Fibroblast of peridontal ligament (primary cell): ENCODE measurements around the gene ERCC3.
A peak's percentile ranks its signal among the peaks of the same experiment; 100 is the strongest.
"Not testable (repeated sequence)": the region's sequence is repeated elsewhere in the genome, so short reads cannot be mapped to it uniquely, and the experiment has no call there.

Experiments
- DNase-seq: peaks from one replicate; pipeline ENCODE4 v3.0.0-alpha.2; 2010; ENCODE audit errors: extremely low read depth

Gene ERCC3

GRCh38 chr2:127226132-127226519 lies 67.8 kb downstream of the ERCC3 start:
- DNase-seq, result no peak

GRCh38 chr2:127225186-127225960 lies 68.6 kb downstream of the ERCC3 start:
- DNase-seq, result peak; percentile 11

GRCh38 chr2:127224135-127224534 lies 69.8 kb downstream of the ERCC3 start:
- not testable (repeated sequence) for DNase-seq

GRCh38 chr2:127220768-127221527 lies 73.0 kb downstream of the ERCC3 start:
- peak; percentile 8 for DNase-seq

GRCh38 chr2:127220102-127220767 lies 73.7 kb downstream of the ERCC3 start, which contains the start of gene CYP27C1:
CYP27C1 (minus strand) TSS chr2:127220299; CDS start chr2:127220270, 29 bp downstream.
- DNase-seq, result peak; percentile 13

- DNase-seq, result no peak
These were observed 74.5 kb downstream of the ERCC3 start for GRCh38 chr2:127219171-127220070.

GRCh38 chr2:127218812-127219170 lies 75.2 kb downstream of the ERCC3 start:
- no peak for DNase-seq

GRCh38 chr2:127217470-127218325 lies 76.2 kb downstream of the ERCC3 start:
- no peak for DNase-seq

- DNase-seq, result no peak
These were observed 77.4 kb downstream of the ERCC3 start for GRCh38 chr2:127216593-127216992.

- DNase-seq, result no peak
These were observed 77.8 kb downstream of the ERCC3 start for GRCh38 chr2:127216095-127216494.

GRCh38 chr2:127214201-127214600 lies 79.7 kb downstream of the ERCC3 start:
- DNase-seq, result not testable (repeated sequence)

- no peak for DNase-seq
These were observed 85.6 kb downstream of the ERCC3 start for GRCh38 chr2:127208313-127208712.
